Thoracic aorta (tissue), 2 donors: ENCODE measurements around the gene RRAGD. TPM values are rescaled to one million over a fixed set of nuclear protein-coding genes. Genes with fewer than 3 reads are reported as not detected.

Experiments used
- ATAC-seq: fragments of 150-250 bp; one replicate; pipeline ENCODE4 v1.8.0; 2017; ENCODE audit warnings: low read depth; ENCODE audit not compliant: insufficient number of reproducible peaks, low FRiP score
- DNase-seq: peaks from one replicate; pipeline ENCODE4 v3.0.0-alpha.2; 2020; ENCODE audit warnings: low spot score
- H3K27ac ChIP-seq, 2 donors: fragments of 200-600 bp; sonication (generic); 1 replicate in 1 of 2; 2 replicates in 1 of 2; pipeline ENCODE4 v1.5.1; 2016; ENCODE audit warnings: mild to moderate bottlenecking in 2 of 2, moderate library complexity in 2 of 2
- H3K27me3 ChIP-seq: fragments of 200-600 bp; sonication (generic); replicated peaks from 2 replicates; pipeline ENCODE4 v1.6.0; 2016; ENCODE audit warnings: mild to moderate bottlenecking; ENCODE audit not compliant: insufficient read depth
- H3K36me3 ChIP-seq: fragments of 200-600 bp; sonication (generic); one replicate; pipeline ENCODE4 v1.5.1; 2016
- H3K4me1 ChIP-seq, 2 donors: fragments of 200-600 bp; sonication (generic); 1 replicate in 1 of 2; 2 replicates in 1 of 2; pipeline versions ENCODE4 v1.5.1 to v1.6.0; 2016; ENCODE audit warnings: low read depth in 2 of 2, mild to moderate bottlenecking in 1 of 2; ENCODE audit not compliant: control insufficient read depth in 1 of 2
- H3K4me3 ChIP-seq: fragments of 200-600 bp; sonication (generic); 2 replicates; pipeline ENCODE4 v1.5.1; 2016; ENCODE audit warnings: mild to moderate bottlenecking
- H3K9me3 ChIP-seq: fragments of 200-600 bp; sonication (generic); 2 replicates; pipeline ENCODE4 v1.5.1; 2016
- total RNA-seq, 2 donors: library from RNA; depleted of rRNA; stranded (reverse); fragments of >200 nt; gene quantifications; one replicate each; pipeline versions ENCODE4 v1.1.0 to v1.2.3, GENCODE V29; 2016
- TF ChIP-seq, protein P1 (sequence below): fragments of 200-600 bp; sonication (generic); IDR thresholded peaks from one replicate; pipeline ENCODE4 v1.5.1; 2019; ENCODE audit warnings: antibody characterized with exemption

RRAGD gene
- total RNA-seq, 2 donors from 2014 or later = 11.0 to 25.8 TPM

DNA sequence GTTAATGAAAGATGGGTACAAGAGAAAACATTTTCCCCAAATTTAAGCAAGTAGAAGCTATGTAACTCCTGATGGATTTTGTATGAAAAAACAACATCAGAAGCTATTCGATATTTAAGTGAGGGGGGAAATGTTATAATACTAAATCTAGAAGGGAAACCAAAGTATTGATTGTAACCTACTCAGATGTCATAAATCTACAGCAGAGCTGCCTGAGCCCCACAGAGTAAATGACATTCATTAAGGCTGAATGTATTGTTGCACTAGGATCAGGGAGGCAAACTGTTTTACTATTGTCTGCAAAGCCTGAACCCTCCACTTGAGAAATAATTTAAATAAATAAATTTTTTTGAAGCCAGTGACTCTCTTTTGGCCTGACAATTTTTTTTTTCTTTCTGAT, 40.2 kb upstream of the RRAGD start:
- H3K27ac ChIP-seq = no peak overlapping the region
- ATAC-seq = no peak
- no peak for DNase-seq
- TF ChIP-seq, protein P1, sequence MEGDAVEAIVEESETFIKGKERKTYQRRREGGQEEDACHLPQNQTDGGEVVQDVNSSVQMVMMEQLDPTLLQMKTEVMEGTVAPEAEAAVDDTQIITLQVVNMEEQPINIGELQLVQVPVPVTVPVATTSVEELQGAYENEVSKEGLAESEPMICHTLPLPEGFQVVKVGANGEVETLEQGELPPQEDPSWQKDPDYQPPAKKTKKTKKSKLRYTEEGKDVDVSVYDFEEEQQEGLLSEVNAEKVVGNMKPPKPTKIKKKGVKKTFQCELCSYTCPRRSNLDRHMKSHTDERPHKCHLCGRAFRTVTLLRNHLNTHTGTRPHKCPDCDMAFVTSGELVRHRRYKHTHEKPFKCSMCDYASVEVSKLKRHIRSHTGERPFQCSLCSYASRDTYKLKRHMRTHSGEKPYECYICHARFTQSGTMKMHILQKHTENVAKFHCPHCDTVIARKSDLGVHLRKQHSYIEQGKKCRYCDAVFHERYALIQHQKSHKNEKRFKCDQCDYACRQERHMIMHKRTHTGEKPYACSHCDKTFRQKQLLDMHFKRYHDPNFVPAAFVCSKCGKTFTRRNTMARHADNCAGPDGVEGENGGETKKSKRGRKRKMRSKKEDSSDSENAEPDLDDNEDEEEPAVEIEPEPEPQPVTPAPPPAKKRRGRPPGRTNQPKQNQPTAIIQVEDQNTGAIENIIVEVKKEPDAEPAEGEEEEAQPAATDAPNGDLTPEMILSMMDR = no peak
- no peaks in the 10 kb centered on the region for H3K9me3 ChIP-seq
- H3K27me3 ChIP-seq = no peaks in the 10 kb centered on the region
- H3K36me3 ChIP-seq = no peaks in the 10 kb centered on the region
- no peak overlapping the region for H3K4me3 ChIP-seq
- peaks cover 5 to 32% of the 10 kb centered on the region in 2 donors for H3K4me1 ChIP-seq

DNA sequence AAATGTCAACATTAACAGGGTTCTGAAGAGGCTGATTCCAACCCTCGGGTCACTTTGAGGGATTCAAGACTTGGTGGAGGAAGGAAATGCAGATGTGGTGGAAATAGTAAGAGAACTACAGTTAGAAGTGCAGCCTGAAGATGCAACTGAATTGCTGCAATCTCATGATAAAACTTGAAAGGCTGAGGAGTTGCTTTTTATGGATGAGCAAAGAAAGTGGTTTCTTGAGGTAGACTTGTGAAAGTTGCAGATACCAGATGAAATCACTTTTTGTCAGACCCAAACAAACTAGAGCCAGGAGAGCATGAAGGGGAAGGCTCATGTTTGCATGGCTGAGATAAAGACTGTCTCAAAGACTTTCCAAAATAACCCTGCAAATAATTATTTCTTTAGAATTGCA, 37.1 kb upstream of the RRAGD start:
- no peak for DNase-seq
- Histone ChIP-seq H3K27me3 (no peaks in the 10 kb centered on the region), H3K4me3 (no peak overlapping the region), H3K36me3 (no peaks in the 10 kb centered on the region), H3K27ac (no peak overlapping the region), H3K9me3 (no peaks in the 10 kb centered on the region), H3K4me1 (peaks cover 5 to 32% of the 10 kb centered on the region in 2 donors)
- TF ChIP-seq, protein P1 = no peak
- no peak for ATAC-seq

DNA sequence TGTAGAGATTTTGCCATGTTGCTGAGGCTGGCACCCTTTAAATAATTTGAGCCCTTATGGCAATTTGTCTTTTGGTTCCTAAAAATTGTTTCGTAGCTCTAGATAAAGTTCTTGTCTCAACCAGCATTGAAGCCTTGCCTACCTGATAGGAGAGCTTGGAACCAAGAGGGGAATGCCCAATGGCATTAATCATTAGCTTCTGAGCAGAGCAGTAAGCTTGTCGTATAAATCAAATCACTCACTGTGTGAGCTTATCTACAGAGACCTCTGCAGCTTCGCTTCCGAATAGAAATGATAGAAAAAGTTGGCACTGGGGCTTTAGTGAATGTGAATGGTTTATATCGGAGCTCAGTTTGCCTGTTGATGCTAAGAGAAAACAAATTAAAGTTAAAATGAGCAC, 31.6 kb upstream of the RRAGD start:
- Histone ChIP-seq H3K9me3 (no peaks in the 10 kb centered on the region), H3K4me1 (no peaks in the 10 kb centered on the region), H3K27me3 (no peaks in the 10 kb centered on the region), H3K27ac (no peak overlapping the region), H3K36me3 (no peaks in the 10 kb centered on the region), H3K4me3 (no peak overlapping the region)
- DNase-seq (no peak), ATAC-seq (no peak)
- TF ChIP-seq, protein P1 = no peak

DNA sequence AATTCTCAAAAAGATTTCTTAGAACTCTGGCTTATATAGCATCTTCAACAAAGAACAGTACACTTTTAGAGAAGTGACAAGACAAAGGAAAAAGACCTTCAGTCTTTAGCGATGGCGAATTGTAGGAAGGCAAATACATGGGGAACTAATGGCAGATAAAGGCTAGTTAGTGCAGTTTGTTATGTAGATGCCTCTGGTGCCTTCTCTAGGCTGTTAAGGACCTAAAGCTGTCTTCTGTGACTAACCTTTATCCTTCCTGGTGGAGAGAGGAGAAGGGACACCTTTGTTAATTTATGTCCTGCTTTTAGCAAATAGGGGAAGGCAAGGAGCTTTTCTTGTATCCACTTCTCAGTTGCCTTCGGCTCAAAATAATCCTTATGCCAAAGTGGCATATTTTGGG, 28.1 kb upstream of the RRAGD start:
- DNase-seq = no peak
- Histone ChIP-seq H3K4me1 (peaks cover 0 to 7% of the 10 kb centered on the region in 2 donors), H3K36me3 (no peaks in the 10 kb centered on the region), H3K9me3 (no peaks in the 10 kb centered on the region), H3K27me3 (no peaks in the 10 kb centered on the region), H3K27ac (no peak overlapping the region), H3K4me3 (no peak overlapping the region)
- no peak for ATAC-seq
- TF ChIP-seq, protein P1 = no peak

DNA sequence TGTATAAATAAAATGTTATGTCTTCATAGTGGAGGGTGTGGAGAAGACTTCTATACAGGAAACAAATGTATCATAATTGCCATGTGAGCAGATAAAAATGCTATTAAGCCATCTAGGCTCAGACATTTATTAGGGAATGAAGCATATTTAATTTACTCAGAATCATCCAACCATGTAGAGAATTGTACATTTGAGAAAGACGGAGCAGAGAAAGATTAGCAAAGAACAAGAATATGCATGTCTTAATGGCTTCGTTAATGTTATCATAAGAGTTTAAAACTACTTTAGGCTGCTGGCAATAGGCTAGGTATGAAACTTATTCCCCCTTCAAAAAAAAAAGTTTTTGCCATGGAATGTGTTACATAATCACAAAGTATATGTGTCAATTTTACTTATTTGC, 26.9 kb upstream of the RRAGD start:
- Histone ChIP-seq H3K27ac (no peak overlapping the region), H3K9me3 (no peaks in the 10 kb centered on the region), H3K36me3 (no peaks in the 10 kb centered on the region), H3K4me1 (peaks cover 0 to 19% of the 10 kb centered on the region in 2 donors), H3K4me3 (no peak overlapping the region), H3K27me3 (no peaks in the 10 kb centered on the region)
- DNase-seq (no peak), ATAC-seq (no peak)
- TF ChIP-seq, protein P1 = no peak
